HepG2 (cell line): ENCODE measurements around the gene LRRC73. TPM values are rescaled to one million over a fixed set of nuclear protein-coding genes. Genes with fewer than 3 reads are reported as not detected.

Experiments used
- EP300 ChIP-seq, 3 experiments: sonication (generic) in 1 of 3; formaldehyde crosslinking in 1 of 3; IDR thresholded peaks; 2 replicates each; pipeline versions ENCODE4 v1.5.1 to v1.6.1; 2011 to 2020; ENCODE audit warnings: low read depth in 2 of 3, low read length in 2 of 3, borderline replicate concordance in 1 of 3, improper control_type of control experiment in 1 of 3, mild to moderate bottlenecking in 1 of 3, missing genetic modification reagents in 1 of 3, moderate library complexity in 1 of 3
- LCORL ChIP-seq, 2 experiments: fragments of 450-650 bp in 1 of 2; sonication (generic) in 1 of 2; formaldehyde crosslinking in 1 of 2; IDR thresholded peaks; 2 replicates each; pipeline versions ENCODE4 v1.5.0 to v1.6.1; 2017 to 2020; ENCODE audit warnings: antibody characterized with exemption in 1 of 2, missing genetic modification reagents in 1 of 2
- PHB2 ChIP-seq: fragments of 450-650 bp; IDR thresholded peaks from 2 replicates; pipeline ENCODE4 v1.6.1; 2018; ENCODE audit not compliant: partially characterized antibody
- ZBTB7A ChIP-seq: sonication (generic); formaldehyde crosslinking; IDR thresholded peaks from 2 replicates; pipeline ENCODE4 v1.8.0; 2022; ENCODE audit warnings: mild to moderate bottlenecking, missing genetic modification reagents
- ZKSCAN5 ChIP-seq: sonication (generic); formaldehyde crosslinking; IDR thresholded peaks from 2 replicates; pipeline ENCODE4 v1.5.1; 2020; ENCODE audit warnings: mild to moderate bottlenecking, missing genetic modification reagents
- ZMYM3 ChIP-seq: sonication (generic); formaldehyde crosslinking; IDR thresholded peaks from 2 replicates; pipeline ENCODE4 v1.5.1; 2020; ENCODE audit warnings: mild to moderate bottlenecking, missing genetic modification reagents
- ZNF121 ChIP-seq: sonication (generic); formaldehyde crosslinking; IDR thresholded peaks from 2 replicates; pipeline ENCODE4 v1.5.0; 2020; ENCODE audit warnings: mild to moderate bottlenecking, missing genetic modification reagents
- ZNF143 ChIP-seq: sonication (generic); formaldehyde crosslinking; IDR thresholded peaks from 2 replicates; pipeline ENCODE4 v1.4.0; 2020; ENCODE audit warnings: missing genetic modification reagents
- polyA plus RNA-seq, 8 experiments: library from polyadenylated mRNA; depleted of rRNA in 3 of 8; stranded (reverse) in 7 of 8; unstranded in 1 of 8; fragments of >200 nt; fragmentation: Illumina TruSeq in 4 of 8; extraction: Trizol in 4 of 8; gene quantifications; 2 replicates each; pipeline versions ENCODE4 v1.2.1 to v1.2.3, GENCODE V29; 2011 to 2016; ENCODE audit warnings: low read depth in 4 of 8, missing spikeins in 1 of 8, mixed read lengths in 1 of 8; ENCODE audit not compliant: insufficient read depth in 1 of 8
- total RNA-seq, 5 experiments: library from RNA; depleted of rRNA; stranded (reverse); fragments of >200 nt; fragmentation: Illumina TruSeq; extraction: Trizol; gene quantifications; 2 replicates each; pipeline ENCODE4 v1.2.3, GENCODE V29; 2016; ENCODE audit warnings: low read depth in 1 of 5
- TF ChIP-seq, protein P1 (sequence below): sonication (generic); formaldehyde crosslinking; IDR thresholded peaks from 2 replicates; pipeline ENCODE4; 2020; ENCODE audit warnings: missing genetic modification reagents, mild to moderate bottlenecking, borderline replicate concordance
- TF ChIP-seq, protein P2 (sequence below): sonication (generic); formaldehyde crosslinking; IDR thresholded peaks from 2 replicates; pipeline ENCODE4 v1.9.0; 2021; ENCODE audit warnings: missing genetic modification reagents, borderline replicate concordance
- TF ChIP-seq, protein P3 (sequence below): sonication (generic); formaldehyde crosslinking; IDR thresholded peaks from 2 replicates; pipeline ENCODE4 v1.4.0; 2020; ENCODE audit warnings: mild to moderate bottlenecking, missing genetic modification reagents
- TF ChIP-seq, protein P4 (sequence below): sonication (generic); formaldehyde crosslinking; IDR thresholded peaks from 2 replicates; pipeline ENCODE4 v1.4.0; 2020; ENCODE audit warnings: missing genetic modification reagents
- TF ChIP-seq, protein P5 (sequence below): sonication (generic); formaldehyde crosslinking; IDR thresholded peaks from 2 replicates; pipeline ENCODE4 v1.4.0; 2020; ENCODE audit warnings: missing genetic modification reagents

The LRRC73 gene
- total and polyA plus RNA-seq, 2 of the 13 experiments (the other 11 are each of a cell fraction or from before 2014, with no cell fraction given) = 0.11 to 0.12 TPM

DNA sequence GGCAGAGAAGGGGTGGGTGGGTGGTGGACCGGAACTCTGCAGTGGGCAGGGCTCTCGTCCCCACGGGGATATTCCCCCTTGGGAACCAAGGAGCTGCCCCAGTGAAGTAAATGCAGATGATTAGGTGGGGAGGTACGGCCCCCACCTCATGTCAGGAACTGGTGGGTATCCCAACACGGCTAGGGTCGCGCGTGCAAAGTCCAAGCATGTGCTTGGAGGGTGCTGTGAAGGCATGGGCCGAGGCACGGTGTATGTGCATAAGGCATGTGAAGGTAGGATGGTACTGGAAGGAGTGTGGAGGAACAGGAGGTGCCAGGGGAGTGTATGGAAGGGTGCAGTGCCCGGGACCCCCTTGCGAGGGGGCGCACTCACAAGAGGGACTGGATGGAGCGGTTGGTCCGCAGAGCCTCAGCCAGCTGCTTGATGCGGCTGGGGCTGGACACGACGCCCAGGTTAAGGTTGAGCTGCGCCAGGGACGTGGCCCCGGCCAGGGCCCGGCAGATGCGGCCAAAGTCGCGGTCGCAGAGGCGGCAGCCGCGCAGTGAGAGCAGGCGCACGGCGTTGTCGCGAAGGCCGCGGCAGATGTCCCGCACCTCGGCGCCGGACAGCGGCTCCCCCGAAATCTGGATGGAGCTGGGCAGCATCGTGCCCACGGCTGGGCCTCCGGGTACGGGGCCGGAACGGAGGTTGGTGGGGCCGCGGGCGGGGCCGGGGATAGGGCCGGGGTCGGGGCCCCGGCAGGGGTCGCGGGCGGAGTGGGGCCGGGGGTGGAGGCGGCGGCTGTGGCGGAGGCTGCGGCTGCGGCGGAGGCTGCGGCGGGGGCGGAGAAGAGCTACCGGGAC, 783 bp downstream of the LRRC73 start (continued):
- TF ChIP-seq, protein P1, sequence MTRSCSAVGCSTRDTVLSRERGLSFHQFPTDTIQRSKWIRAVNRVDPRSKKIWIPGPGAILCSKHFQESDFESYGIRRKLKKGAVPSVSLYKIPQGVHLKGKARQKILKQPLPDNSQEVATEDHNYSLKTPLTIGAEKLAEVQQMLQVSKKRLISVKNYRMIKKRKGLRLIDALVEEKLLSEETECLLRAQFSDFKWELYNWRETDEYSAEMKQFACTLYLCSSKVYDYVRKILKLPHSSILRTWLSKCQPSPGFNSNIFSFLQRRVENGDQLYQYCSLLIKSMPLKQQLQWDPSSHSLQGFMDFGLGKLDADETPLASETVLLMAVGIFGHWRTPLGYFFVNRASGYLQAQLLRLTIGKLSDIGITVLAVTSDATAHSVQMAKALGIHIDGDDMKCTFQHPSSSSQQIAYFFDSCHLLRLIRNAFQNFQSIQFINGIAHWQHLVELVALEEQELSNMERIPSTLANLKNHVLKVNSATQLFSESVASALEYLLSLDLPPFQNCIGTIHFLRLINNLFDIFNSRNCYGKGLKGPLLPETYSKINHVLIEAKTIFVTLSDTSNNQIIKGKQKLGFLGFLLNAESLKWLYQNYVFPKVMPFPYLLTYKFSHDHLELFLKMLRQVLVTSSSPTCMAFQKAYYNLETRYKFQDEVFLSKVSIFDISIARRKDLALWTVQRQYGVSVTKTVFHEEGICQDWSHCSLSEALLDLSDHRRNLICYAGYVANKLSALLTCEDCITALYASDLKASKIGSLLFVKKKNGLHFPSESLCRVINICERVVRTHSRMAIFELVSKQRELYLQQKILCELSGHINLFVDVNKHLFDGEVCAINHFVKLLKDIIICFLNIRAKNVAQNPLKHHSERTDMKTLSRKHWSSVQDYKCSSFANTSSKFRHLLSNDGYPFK (CRISPR knock-in tag) = 0 out of 2 replicates have a peak, but pooled peaks have one; percentile 44
- TF ChIP-seq ZMYM3 = no peak
- no peak for TF ChIP-seq ZKSCAN5 (CRISPR knock-in tag)
- TF ChIP-seq, protein P2, sequence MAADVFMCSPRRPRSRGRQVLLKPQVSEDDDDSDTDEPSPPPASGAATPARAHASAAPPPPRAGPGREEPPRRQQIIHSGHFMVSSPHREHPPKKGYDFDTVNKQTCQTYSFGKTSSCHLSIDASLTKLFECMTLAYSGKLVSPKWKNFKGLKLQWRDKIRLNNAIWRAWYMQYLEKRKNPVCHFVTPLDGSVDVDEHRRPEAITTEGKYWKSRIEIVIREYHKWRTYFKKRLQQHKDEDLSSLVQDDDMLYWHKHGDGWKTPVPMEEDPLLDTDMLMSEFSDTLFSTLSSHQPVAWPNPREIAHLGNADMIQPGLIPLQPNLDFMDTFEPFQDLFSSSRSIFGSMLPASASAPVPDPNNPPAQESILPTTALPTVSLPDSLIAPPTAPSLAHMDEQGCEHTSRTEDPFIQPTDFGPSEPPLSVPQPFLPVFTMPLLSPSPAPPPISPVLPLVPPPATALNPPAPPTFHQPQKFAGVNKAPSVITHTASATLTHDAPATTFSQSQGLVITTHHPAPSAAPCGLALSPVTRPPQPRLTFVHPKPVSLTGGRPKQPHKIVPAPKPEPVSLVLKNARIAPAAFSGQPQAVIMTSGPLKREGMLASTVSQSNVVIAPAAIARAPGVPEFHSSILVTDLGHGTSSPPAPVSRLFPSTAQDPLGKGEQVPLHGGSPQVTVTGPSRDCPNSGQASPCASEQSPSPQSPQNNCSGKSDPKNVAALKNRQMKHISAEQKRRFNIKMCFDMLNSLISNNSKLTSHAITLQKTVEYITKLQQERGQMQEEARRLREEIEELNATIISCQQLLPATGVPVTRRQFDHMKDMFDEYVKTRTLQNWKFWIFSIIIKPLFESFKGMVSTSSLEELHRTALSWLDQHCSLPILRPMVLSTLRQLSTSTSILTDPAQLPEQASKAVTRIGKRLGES (CRISPR knock-in tag) = no peak
- TF ChIP-seq ZNF121 = no peak
- no peak for TF ChIP-seq PHB2
- peak; percentile 69 for TF ChIP-seq ZBTB7A
- TF ChIP-seq, protein P3, sequence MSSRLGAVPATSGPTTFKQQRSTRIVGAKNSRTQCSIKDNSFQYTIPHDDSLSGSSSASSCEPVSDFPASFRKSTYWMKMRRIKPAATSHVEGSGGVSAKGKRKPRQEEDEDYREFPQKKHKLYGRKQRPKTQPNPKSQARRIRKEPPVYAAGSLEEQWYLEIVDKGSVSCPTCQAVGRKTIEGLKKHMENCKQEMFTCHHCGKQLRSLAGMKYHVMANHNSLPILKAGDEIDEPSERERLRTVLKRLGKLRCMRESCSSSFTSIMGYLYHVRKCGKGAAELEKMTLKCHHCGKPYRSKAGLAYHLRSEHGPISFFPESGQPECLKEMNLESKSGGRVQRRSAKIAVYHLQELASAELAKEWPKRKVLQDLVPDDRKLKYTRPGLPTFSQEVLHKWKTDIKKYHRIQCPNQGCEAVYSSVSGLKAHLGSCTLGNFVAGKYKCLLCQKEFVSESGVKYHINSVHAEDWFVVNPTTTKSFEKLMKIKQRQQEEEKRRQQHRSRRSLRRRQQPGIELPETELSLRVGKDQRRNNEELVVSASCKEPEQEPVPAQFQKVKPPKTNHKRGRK = no peak
- no peak for TF ChIP-seq EP300 (IDR thresholded peaks at IDR 0.05; ENCODE audit: low read depth in 2 of 2, low read length in 2 of 2)
- no peak for TF ChIP-seq EP300 (CRISPR knock-in tag; IDR thresholded peaks at IDR 0.05; ENCODE audit: borderline replicate concordance)
- no peak; the same call in 1 of the 2 replicates for TF ChIP-seq ZNF143 (CRISPR knock-in tag)
- no peak for TF ChIP-seq LCORL (IDR thresholded peaks at IDR 0.05)
- TF ChIP-seq LCORL (CRISPR knock-in tag; IDR thresholded peaks at IDR 0.05) = no peak; the same call in 1 of the 2 replicates
- TF ChIP-seq, protein P4, sequence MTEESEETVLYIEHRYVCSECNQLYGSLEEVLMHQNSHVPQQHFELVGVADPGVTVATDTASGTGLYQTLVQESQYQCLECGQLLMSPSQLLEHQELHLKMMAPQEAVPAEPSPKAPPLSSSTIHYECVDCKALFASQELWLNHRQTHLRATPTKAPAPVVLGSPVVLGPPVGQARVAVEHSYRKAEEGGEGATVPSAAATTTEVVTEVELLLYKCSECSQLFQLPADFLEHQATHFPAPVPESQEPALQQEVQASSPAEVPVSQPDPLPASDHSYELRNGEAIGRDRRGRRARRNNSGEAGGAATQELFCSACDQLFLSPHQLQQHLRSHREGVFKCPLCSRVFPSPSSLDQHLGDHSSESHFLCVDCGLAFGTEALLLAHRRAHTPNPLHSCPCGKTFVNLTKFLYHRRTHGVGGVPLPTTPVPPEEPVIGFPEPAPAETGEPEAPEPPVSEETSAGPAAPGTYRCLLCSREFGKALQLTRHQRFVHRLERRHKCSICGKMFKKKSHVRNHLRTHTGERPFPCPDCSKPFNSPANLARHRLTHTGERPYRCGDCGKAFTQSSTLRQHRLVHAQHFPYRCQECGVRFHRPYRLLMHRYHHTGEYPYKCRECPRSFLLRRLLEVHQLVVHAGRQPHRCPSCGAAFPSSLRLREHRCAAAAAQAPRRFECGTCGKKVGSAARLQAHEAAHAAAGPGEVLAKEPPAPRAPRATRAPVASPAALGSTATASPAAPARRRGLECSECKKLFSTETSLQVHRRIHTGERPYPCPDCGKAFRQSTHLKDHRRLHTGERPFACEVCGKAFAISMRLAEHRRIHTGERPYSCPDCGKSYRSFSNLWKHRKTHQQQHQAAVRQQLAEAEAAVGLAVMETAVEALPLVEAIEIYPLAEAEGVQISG (CRISPR knock-in tag) = peak; percentile 21; the same call in 1 of the 2 replicates
- TF ChIP-seq, protein P5, sequence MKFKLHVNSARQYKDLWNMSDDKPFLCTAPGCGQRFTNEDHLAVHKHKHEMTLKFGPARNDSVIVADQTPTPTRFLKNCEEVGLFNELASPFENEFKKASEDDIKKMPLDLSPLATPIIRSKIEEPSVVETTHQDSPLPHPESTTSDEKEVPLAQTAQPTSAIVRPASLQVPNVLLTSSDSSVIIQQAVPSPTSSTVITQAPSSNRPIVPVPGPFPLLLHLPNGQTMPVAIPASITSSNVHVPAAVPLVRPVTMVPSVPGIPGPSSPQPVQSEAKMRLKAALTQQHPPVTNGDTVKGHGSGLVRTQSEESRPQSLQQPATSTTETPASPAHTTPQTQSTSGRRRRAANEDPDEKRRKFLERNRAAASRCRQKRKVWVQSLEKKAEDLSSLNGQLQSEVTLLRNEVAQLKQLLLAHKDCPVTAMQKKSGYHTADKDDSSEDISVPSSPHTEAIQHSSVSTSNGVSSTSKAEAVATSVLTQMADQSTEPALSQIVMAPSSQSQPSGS (CRISPR knock-in tag) = no peak; the same call in 1 of the 2 replicates
